Measurements from ENCODE around the gene MOB3B.

Gene MOB3B

DNA sequence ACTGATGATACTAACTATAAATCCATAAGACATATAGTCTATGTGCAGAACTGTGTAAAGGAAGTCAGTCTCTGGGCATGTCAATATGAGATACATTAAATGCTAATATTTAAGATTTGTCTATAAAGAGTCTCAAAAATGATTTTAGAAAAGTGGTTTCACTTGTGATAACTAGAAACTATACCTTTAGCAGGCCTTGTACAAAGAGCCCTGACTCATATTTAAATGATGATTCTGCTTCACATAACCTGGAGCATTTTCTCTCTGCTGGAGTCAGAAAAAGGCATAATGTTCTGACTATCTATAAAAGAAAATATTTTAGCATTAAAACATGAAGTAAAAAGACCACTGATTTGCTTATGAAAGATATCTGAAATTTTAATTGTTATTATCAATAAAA is 28.7 kb upstream of the MOB3B start:
- TF ChIP-seq, protein P1, sequence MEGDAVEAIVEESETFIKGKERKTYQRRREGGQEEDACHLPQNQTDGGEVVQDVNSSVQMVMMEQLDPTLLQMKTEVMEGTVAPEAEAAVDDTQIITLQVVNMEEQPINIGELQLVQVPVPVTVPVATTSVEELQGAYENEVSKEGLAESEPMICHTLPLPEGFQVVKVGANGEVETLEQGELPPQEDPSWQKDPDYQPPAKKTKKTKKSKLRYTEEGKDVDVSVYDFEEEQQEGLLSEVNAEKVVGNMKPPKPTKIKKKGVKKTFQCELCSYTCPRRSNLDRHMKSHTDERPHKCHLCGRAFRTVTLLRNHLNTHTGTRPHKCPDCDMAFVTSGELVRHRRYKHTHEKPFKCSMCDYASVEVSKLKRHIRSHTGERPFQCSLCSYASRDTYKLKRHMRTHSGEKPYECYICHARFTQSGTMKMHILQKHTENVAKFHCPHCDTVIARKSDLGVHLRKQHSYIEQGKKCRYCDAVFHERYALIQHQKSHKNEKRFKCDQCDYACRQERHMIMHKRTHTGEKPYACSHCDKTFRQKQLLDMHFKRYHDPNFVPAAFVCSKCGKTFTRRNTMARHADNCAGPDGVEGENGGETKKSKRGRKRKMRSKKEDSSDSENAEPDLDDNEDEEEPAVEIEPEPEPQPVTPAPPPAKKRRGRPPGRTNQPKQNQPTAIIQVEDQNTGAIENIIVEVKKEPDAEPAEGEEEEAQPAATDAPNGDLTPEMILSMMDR (IDR thresholded peaks at IDR 0.05; ENCODE audit: borderline replicate concordance, insufficient read depth, low read depth, low read length), result no peak
- no peak overlapping the region for H3K4me3 ChIP-seq (ENCODE audit: low read depth, low read length)

- TF ChIP-seq, protein P1 (IDR thresholded peaks at IDR 0.05; ENCODE audit: borderline replicate concordance, insufficient read depth, low read depth, low read length), result no peak
- H3K4me3 ChIP-seq (ENCODE audit: low read depth, low read length), result no peak overlapping the region
Measured at GRCh38 chr9:27556470-27556869, 26.9 kb upstream of the MOB3B start.

DNA sequence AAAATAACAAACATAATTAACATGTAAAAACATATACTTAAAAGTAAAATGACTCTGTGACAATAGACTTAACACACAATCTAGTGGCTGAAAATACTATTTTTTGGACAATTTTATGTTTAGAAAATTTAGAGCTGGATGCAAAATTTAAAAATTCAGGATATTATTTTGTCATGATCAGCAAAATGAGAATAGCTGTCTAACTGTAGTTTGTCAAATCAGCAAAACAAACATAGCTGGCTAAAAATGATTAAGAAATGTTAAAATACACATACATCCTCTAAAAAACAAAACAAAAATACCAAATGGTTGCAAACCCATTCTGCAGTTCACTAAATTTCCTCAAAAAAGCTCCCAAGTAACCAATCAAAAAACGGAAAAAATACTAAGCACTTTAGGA is 25.1 kb upstream of the MOB3B start:
- TF ChIP-seq, protein P1 (IDR thresholded peaks at IDR 0.05; ENCODE audit: borderline replicate concordance, insufficient read depth, low read depth, low read length), result no peak
- H3K4me3 ChIP-seq (ENCODE audit: low read depth, low read length), result no peak overlapping the region

DNA sequence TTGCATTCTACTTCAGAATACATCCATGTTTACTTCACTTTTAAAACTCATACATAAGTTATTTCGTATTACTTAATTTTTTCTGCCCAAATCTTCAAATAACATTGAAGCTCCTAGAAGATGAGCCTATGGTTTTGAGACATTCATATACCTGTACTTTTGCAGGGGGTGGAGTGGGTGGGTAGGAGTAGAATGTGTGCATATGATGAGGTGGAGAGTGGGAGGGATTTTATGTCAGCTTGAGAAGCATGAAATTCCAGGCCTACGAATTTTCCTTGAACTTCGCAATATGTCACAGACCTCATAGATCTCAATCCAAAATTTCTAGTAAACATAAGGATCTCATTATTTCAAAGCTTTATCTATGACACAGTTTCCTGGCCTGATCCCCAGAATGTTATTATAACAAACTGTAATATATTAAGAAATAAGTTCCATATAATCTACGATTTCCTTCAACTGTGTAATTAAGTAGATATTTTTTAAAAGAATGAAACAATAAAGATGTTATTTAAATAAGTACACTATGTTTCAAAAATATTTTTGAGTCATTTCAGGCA is 19.7 kb upstream of the MOB3B start:
- H3K4me3 ChIP-seq (ENCODE audit: low read depth, low read length), result no peak overlapping the region
- TF ChIP-seq, protein P1 (IDR thresholded peaks at IDR 0.05; ENCODE audit: borderline replicate concordance, insufficient read depth, low read depth, low read length), result no peak

GRCh38 chr9:27548055-27548741 is 18.6 kb upstream of the MOB3B start:
- TF ChIP-seq, protein P1 (IDR thresholded peaks at IDR 0.05; ENCODE audit: borderline replicate concordance, insufficient read depth, low read depth, low read length), result no peak
- H3K4me3 ChIP-seq (ENCODE audit: low read depth, low read length), result no peak overlapping the region

- TF ChIP-seq, protein P1 (IDR thresholded peaks at IDR 0.05; ENCODE audit: borderline replicate concordance, insufficient read depth, low read depth, low read length), result no peak
- H3K4me3 ChIP-seq (ENCODE audit: low read depth, low read length), result no peak overlapping the region
Measured at GRCh38 chr9:27545471-27545870, 15.9 kb upstream of the MOB3B start.

DNA sequence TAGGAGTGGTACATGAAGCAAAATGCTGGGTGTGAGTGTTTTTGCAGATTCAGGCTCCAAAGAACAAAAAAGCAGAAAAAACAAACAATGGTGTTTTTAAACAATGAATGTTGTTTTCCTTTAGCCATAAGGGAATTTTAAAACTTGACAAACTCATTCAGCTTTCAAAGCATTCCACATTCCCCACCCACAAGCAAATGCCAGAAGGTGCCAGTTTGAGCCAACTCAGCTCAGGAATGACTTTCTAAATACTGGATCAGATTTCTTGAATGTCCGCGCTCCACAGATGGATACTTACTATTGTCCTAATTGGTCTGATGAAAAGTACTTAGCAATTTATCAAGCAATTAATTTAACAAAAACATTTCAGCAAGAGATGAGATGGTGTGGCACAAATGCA is 12.9 kb upstream of the MOB3B start:
- H3K4me3 ChIP-seq (ENCODE audit: low read depth, low read length), result no peak overlapping the region
- TF ChIP-seq, protein P1 (IDR thresholded peaks at IDR 0.05; ENCODE audit: borderline replicate concordance, insufficient read depth, low read depth, low read length), result no peak

Measured in GM12875 (cell line).